ENCODE data around the gene DESI2.

DESI2 gene

GRCh38 chr1:244672946-244673682 is 20.2 kb downstream of the DESI2 start (continued):
- TF ChIP-seq ZNF280C (tag by site-specific recombination; IDR thresholded peaks at IDR 0.05) = no peak

- Histone ChIP-seq H3K4me3 (ENCODE audit: low read depth, low read length) (no peak overlapping the region), H3K27ac (ENCODE audit: extremely low read depth, low read depth, low read length) (no peak overlapping the region), H3K9me3 (ENCODE audit: control insufficient read depth, insufficient read depth, low read depth, low read length) (no peaks in the 10 kb centered on the region), H3K36me3 (ENCODE audit: control insufficient read depth in 2 of 2, insufficient read depth in 1 of 2, low read length in 2 of 2) (0 out of 3 replicates have a peak, but pooled peaks cover 0 to 4% of the 10 kb centered on the region in 2 experiments), H3K4me1 (ENCODE audit: control insufficient read depth, insufficient read depth, low read length) (0 out of 2 replicates have a peak, but pooled peaks cover 7% of the 10 kb centered on the region)
- ChIA-PET CTCF (no interaction called here), POLR2A (no interaction called here)
- TF ChIP-seq ZNF510 (tag by site-specific recombination; IDR thresholded peaks at IDR 0.05; ENCODE audit: insufficient replicate concordance) = no peak
- no peak for TF ChIP-seq ZEB2 (tag by site-specific recombination; IDR thresholded peaks at IDR 0.05)
- TF ChIP-seq ZNF610 (tag by site-specific recombination; IDR thresholded peaks at IDR 0.05; ENCODE audit: borderline replicate concordance) = 0 out of 2 replicates have a peak, but pooled peaks have one; percentile 15
- TF ChIP-seq ZNF354C (tag by site-specific recombination; IDR thresholded peaks at IDR 0.05; ENCODE audit: borderline replicate concordance, low read depth) = no peak
- TF ChIP-seq ZNF10 (tag by site-specific recombination; IDR thresholded peaks at IDR 0.05) = 0 out of 2 replicates have a peak, but pooled peaks have one; percentile 37
Measured at GRCh38 chr1:244674446-244674845, 21.5 kb downstream of the DESI2 start.

GRCh38 chr1:244675167-244675566 is 22.2 kb downstream of the DESI2 start:
- no peaks in the 10 kb centered on the region for H3K9me3 ChIP-seq (ENCODE audit: control insufficient read depth, insufficient read depth, low read depth, low read length)
- 0 out of 3 replicates have a peak, but pooled peaks cover 0 to 4% of the 10 kb centered on the region in 2 experiments for H3K36me3 ChIP-seq (ENCODE audit: control insufficient read depth in 2 of 2, insufficient read depth in 1 of 2, low read length in 2 of 2)
- no peak overlapping the region for H3K4me3 ChIP-seq (ENCODE audit: low read depth, low read length)
- ChIA-PET POLR2A (no interaction called here), CTCF (interaction anchor here (1.0 kb wide), 1 partner anchor 22 kb away, joined by 3 read pairs; no protein-coding TSS in a partner anchor)
- TF ChIP-seq PRDM1 (tag by site-specific recombination; IDR thresholded peaks at IDR 0.05) (peak; percentile 57; the same call in 1 of the 2 replicates), ZNF449 (tag by site-specific recombination; IDR thresholded peaks at IDR 0.05) (no peak), GLI2 (tag by site-specific recombination; IDR thresholded peaks at IDR 0.05; ENCODE audit: borderline replicate concordance, low read depth) (no peak)
- H3K4me1 ChIP-seq (ENCODE audit: control insufficient read depth, insufficient read depth, low read length) = 0 out of 2 replicates have a peak, but pooled peaks cover 7% of the 10 kb centered on the region
- no peak overlapping the region for H3K27ac ChIP-seq (ENCODE audit: extremely low read depth, low read depth, low read length)

GRCh38 chr1:244678697-244679096 is 25.8 kb downstream of the DESI2 start:
- H3K4me3 ChIP-seq (ENCODE audit: low read depth, low read length) = no peak overlapping the region
- H3K9me3 ChIP-seq (ENCODE audit: control insufficient read depth, insufficient read depth, low read depth, low read length) = no peaks in the 10 kb centered on the region
- H3K27ac ChIP-seq (ENCODE audit: extremely low read depth, low read depth, low read length) = no peak overlapping the region
- CTCF ChIA-PET = no interaction called here
- H3K4me1 ChIP-seq (ENCODE audit: control insufficient read depth, insufficient read depth, low read length) = no peaks in the 10 kb centered on the region
- POLR2A ChIA-PET = no interaction called here
- peaks cover 0 to 4% of the 10 kb centered on the region in 2 experiments; a peak in 1 of 3 replicates for H3K36me3 ChIP-seq (ENCODE audit: control insufficient read depth in 2 of 2, insufficient read depth in 1 of 2, low read length in 2 of 2)
- no peak for TF ChIP-seq ZNF48 (tag by site-specific recombination; IDR thresholded peaks at IDR 0.05)
- TF ChIP-seq ZNF558 (tag by site-specific recombination; IDR thresholded peaks at IDR 0.05) = no peak
- no peak for TF ChIP-seq ZNF366 (tag by site-specific recombination; conservative IDR thresholded peaks at IDR 0.05)
- TF ChIP-seq ZSCAN4 (tag by site-specific recombination; IDR thresholded peaks at IDR 0.05) = no peak

Measured in HEK293 (cell line).